Measurements from ENCODE around the gene MYO1H. TPM values are rescaled to one million over a fixed set of nuclear protein-coding genes. Genes with fewer than 3 reads are reported as not detected.
A peak's percentile ranks its signal among the peaks of the same experiment; 100 is the strongest.

MYO1H gene
- total and polyA plus RNA-seq, 2 of the 13 experiments (the other 11 are each of a cell fraction or from before 2014, with no cell fraction given), result not detected

DNA sequence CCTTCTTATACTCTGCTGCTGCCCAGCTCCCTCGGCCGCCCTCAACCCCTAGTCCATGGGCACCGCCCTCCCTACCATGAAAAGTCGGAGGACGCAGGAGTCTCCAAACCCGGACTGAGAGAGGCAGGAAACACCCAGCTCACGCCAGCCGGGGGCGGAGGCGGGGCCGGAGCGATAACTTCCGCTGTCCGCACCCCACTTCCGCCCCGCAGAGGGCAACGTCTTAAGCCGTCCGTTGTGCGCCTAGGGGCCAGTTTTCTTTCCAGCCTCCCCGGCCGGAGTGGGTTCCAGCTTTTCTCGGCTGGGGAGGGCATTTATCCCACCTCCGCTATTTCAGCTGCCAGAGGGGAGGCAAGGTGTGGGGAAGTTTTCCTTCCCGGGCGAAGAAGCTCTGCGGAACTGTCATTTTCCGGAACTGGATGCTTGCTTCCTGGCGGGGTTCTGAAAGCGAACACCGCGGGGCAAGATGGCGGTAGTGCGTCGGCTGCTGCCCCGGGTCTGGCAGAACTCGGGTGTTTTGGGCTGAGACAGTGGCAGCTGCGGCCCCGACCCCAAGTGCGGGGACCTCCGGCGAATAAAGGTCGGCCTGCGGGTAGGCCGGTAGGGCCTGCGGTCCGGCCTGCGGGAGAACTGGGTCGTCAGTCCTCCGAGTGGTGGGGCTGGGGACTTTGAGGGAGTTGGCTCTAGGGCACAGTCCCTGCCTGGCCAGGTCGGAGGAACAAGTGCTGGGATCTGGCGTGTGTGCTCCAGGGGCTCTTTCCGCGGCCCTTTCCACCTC, 129.7 kb downstream of the MYO1H start, which contains the start of the genes KCTD10 and UBE3B (continued):
- TF ChIP-seq HNF1A (IDR thresholded peaks at IDR 0.05; ENCODE audit: low read depth) (no peak), HNF1A (CRISPR knock-in tag; IDR thresholded peaks at IDR 0.05; ENCODE audit: borderline replicate concordance) (peak; percentile 67; the same call in 1 of the 2 replicates), ZNF839 (CRISPR knock-in tag; IDR thresholded peaks at IDR 0.05; ENCODE audit: borderline replicate concordance) (no peak), HIC2 (CRISPR knock-in tag; IDR thresholded peaks at IDR 0.05; ENCODE audit: low read depth) (0 out of 2 replicates have a peak, but pooled peaks have one; percentile 58), NKX3-1 (CRISPR knock-in tag; IDR thresholded peaks at IDR 0.05) (no peak), PLRG1 (conservative IDR thresholded peaks at IDR 0.05) (no peak), ZNF564 (CRISPR knock-in tag; IDR thresholded peaks at IDR 0.05) (0 out of 2 replicates have a peak, but pooled peaks have one; percentile 31), ZNF282 (IDR thresholded peaks at IDR 0.05; ENCODE audit: partially characterized antibody) (no peak), MNT (IDR thresholded peaks at IDR 0.05) (no peak), SCMH1 (CRISPR knock-in tag; IDR thresholded peaks at IDR 0.05; ENCODE audit: borderline replicate concordance) (no peak), ZNF597 (CRISPR knock-in tag; IDR thresholded peaks at IDR 0.05) (no peak), LCORL (IDR thresholded peaks at IDR 0.05) (no peak), LCORL (CRISPR knock-in tag; IDR thresholded peaks at IDR 0.05) (no peak), ATF2 (CRISPR knock-in tag; IDR thresholded peaks at IDR 0.05) (no peak; the same call in 1 of the 2 replicates)
- TF ChIP-seq, protein P1, sequence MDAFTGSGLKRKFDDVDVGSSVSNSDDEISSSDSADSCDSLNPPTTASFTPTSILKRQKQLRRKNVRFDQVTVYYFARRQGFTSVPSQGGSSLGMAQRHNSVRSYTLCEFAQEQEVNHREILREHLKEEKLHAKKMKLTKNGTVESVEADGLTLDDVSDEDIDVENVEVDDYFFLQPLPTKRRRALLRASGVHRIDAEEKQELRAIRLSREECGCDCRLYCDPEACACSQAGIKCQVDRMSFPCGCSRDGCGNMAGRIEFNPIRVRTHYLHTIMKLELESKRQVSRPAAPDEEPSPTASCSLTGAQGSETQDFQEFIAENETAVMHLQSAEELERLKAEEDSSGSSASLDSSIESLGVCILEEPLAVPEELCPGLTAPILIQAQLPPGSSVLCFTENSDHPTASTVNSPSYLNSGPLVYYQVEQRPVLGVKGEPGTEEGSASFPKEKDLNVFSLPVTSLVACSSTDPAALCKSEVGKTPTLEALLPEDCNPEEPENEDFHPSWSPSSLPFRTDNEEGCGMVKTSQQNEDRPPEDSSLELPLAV (CRISPR knock-in tag; conservative IDR thresholded peaks at IDR 0.05; ENCODE audit: low read depth), result no peak
- TF ChIP-seq, protein P2, sequence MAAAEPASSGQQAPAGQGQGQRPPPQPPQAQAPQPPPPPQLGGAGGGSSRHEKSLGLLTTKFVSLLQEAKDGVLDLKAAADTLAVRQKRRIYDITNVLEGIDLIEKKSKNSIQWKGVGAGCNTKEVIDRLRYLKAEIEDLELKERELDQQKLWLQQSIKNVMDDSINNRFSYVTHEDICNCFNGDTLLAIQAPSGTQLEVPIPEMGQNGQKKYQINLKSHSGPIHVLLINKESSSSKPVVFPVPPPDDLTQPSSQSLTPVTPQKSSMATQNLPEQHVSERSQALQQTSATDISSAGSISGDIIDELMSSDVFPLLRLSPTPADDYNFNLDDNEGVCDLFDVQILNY (CRISPR knock-in tag; conservative IDR thresholded peaks at IDR 0.05), result no peak; the same call in 1 of the 2 replicates

Measured in HepG2 (cell line).